ENCODE results near the gene TTYH3.
A peak's percentile ranks its signal among the peaks of the same experiment; 100 is the strongest.
"Not testable (repeated sequence)": the region's sequence is repeated elsewhere in the genome, so short reads cannot be mapped to it uniquely, and the experiment has no call there.

The TTYH3 gene

DNA sequence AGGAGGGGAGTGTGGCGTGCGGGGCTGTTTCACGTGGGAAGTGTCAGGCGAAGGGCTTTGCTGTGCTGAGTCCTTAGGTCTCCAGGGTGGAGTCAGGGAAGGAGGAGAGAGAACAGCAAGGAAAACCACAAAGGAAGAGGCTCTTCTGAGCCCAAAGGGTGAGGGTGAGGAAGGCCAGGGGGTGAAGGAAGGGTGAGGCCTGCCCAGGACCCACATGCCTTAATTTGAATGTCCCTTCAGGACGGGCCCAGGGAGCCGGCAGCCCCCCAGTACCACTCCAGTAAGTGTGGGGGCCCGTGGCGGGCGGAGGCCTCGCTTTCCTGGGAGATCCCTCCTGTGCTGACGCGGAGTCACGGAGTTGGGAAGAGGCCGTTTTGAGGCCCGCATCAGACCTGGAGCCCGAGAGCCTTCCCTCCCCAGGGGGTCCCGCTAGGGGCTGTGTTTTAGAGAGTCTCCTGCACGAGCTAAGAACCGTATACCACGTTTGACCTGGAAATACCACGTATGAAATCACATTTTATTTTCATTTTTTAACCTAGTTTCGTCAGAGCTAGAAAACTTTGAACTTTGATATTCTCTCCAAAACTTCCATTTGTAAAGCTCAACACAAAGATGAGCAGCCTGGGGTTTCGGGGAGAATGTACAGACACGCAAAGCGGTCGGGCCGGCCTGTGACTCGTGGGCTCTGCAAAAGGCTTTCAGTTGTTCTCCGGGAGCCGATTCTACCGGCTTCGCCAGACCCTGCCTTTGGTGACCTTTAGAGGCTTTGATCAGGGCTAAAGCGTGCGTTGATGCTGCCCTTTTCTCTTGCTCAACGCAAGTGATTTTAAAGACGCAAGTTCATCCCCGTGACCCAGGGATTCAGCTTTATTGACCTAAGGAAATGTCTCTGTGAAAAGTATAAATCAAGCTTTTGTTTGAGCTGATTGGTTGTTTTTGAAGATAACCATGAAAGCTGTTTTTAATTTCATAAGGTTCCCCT is 23.6 kb upstream of the TTYH3 start:
- no peaks in the 10 kb centered on the region for H3K36me3 Mint-ChIP-seq (ENCODE audit: low read depth)
- no peak overlapping the region for H3K27ac Mint-ChIP-seq
- no peak for DNase-seq (ENCODE audit: low spot score)
- no peaks in the 10 kb centered on the region for H3K9me3 Mint-ChIP-seq
- H3K27me3 Mint-ChIP-seq (ENCODE audit: low read depth): no peaks in the 10 kb centered on the region
- H3K4me3 Mint-ChIP-seq: no peak overlapping the region
- peaks cover 3% of the 10 kb centered on the region for H3K4me1 Mint-ChIP-seq (ENCODE audit: low read depth)

DNA sequence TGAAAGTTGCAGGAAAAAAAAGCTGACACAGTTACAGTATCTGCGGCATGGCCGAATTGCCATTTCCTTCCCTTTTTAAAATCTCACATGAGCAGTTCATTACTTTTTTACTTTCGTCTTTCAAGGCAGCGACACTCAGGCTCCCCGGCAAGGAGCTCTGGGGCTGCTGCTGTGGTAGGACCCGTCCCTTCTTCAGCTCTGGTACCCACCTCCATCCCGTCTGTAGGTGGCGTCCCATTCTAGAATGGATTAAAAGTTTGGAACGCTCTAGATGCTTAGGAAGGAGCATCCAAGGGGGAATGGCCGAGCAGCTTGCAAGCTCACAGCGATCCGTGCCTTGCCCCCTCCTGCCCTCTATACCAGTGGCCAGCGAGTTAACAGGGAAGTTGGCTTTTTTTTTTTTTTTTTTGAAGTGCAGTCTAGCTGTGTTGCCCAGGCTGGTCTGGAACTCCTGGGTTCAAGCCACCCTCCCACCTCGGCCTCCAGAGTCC is 22.8 kb upstream of the TTYH3 start:
- no peak overlapping the region for H3K27ac Mint-ChIP-seq
- H3K4me3 Mint-ChIP-seq: no peak overlapping the region
- H3K36me3 Mint-ChIP-seq (ENCODE audit: low read depth): no peaks in the 10 kb centered on the region
- DNase-seq (ENCODE audit: low spot score): no peak
- H3K27me3 Mint-ChIP-seq (ENCODE audit: low read depth): no peaks in the 10 kb centered on the region
- H3K9me3 Mint-ChIP-seq: no peaks in the 10 kb centered on the region
- peaks cover 3% of the 10 kb centered on the region for H3K4me1 Mint-ChIP-seq (ENCODE audit: low read depth)

DNA sequence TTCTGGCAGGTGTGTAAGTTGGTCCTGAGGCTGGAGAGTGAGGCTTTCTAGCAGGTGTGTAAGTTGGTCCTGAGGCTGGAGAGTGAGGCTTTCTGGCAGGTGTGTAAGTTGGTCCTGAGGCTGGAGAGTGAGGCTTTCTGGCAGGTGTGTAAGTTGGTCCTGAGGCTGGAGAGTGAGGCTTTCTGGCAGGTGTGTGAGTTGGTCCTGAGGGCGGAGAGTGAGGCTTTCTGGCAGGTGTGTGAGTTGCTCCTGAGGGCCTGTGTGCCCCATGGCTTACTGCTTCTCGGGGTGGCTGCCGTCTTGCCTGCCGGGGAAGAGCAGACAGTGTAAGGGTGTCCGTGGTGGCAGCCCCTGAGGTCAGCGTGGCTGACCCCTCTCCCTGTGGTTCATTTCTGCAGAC is 22.1 kb upstream of the TTYH3 start:
- not testable (repeated sequence) for H3K4me1 Mint-ChIP-seq (ENCODE audit: low read depth); DNase-seq (ENCODE audit: low spot score); H3K4me3 Mint-ChIP-seq; H3K36me3 Mint-ChIP-seq (ENCODE audit: low read depth); H3K9me3 Mint-ChIP-seq; H3K27me3 Mint-ChIP-seq (ENCODE audit: low read depth); H3K27ac Mint-ChIP-seq

DNA sequence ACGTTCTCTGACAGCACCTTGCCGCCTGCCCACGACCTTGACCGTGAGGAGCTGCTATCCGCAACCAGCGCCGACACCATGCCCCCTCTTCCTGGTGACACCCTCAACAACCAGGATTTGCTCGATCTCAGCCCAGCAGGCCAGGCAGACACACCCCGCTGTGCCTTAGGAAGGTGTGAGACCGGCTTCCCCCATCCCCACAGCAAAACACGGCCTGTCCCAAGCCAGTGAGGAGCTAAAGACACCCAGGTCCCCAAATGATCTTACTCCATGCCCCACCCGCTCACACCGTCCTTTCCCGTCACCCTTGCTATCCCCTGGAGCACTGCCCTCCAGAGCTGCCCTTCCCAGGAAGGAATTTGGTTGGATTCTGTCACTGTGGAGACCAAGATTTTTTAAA is 21.3 kb upstream of the TTYH3 start:
- no peak for DNase-seq (ENCODE audit: low spot score)
- Mint-ChIP-seq H3K9me3 (no peaks in the 10 kb centered on the region), H3K27ac (no peak overlapping the region), H3K27me3 (ENCODE audit: low read depth) (no peaks in the 10 kb centered on the region), H3K4me3 (no peak overlapping the region), H3K4me1 (ENCODE audit: low read depth) (peaks cover 3% of the 10 kb centered on the region), H3K36me3 (ENCODE audit: low read depth) (no peaks in the 10 kb centered on the region)

DNA sequence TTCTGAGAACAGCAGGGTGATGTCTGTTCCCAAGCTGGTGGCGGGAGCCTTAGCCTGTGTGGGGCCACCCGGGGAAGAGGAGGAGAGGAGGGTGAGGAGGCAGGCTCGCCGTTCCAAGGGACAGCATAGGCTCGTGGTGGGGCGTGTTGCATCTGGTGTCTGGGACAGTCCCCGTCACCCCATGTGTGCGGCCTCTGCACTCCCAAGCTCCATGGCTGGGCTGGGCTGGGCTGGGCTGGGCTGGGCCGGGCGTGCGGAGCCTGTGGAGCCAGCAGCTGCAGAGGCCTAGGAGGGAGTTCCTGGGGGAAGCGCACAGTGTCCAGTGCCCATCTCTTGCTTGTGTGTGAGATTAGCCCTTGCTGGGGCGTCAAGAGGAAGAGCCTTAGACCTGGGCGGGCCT is 20.9 kb upstream of the TTYH3 start:
- H3K36me3 Mint-ChIP-seq (ENCODE audit: low read depth): no peaks in the 10 kb centered on the region
- no peak overlapping the region for H3K4me3 Mint-ChIP-seq
- peaks cover 3% of the 10 kb centered on the region for H3K4me1 Mint-ChIP-seq (ENCODE audit: low read depth)
- no peaks in the 10 kb centered on the region for H3K9me3 Mint-ChIP-seq
- H3K27me3 Mint-ChIP-seq (ENCODE audit: low read depth): no peaks in the 10 kb centered on the region
- DNase-seq (ENCODE audit: low spot score): no peak
- H3K27ac Mint-ChIP-seq: peak overlapping the region; percentile 61

DNA sequence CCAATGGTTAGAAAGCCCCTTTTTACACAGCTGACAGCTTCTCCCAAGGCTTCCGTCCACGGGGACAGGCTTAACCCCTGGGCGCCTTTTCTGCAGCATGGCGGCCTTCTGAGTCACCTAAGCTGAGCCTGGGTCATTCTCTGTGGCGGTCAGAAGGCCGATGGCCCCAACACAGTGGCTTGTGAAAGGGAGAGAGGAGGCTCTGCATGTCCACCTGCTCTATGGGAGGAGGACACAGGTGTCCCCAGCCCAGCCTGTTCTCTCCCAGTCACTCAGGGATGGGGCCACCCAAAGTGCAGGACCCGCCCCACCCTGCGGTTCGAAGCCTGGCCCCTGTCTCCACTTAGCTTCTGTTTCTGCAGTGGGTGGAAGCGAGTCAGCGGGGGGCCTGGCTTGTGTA is 20.4 kb upstream of the TTYH3 start:
- Mint-ChIP-seq H3K36me3 (ENCODE audit: low read depth) (no peaks in the 10 kb centered on the region), H3K4me3 (no peak overlapping the region)

DNA sequence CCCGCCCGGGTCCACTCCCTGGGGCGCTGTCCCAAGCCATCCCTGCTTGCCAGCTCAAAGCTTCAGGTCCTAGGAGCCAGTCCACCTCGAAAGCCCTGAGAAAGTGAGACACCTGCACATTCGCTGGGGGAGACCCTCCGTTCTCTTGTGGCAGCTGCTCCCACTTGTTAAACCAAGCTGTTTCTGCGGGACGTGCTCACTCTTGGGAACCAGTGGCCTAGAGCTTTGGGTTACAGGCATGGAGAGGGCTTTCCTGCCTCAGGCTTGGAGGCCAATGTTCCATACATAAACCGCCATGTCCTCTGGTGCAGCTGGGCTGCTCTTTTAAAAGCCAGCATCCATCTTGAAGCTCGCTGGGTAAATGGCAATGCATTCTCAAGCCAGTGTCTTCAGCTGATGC is 19.9 kb upstream of the TTYH3 start:
- Mint-ChIP-seq H3K4me3 (no peak overlapping the region), H3K9me3 (no peaks in the 10 kb centered on the region), H3K4me1 (ENCODE audit: low read depth) (peaks cover 3% of the 10 kb centered on the region), H3K27ac (no peak overlapping the region), H3K27me3 (ENCODE audit: low read depth) (no peaks in the 10 kb centered on the region), H3K36me3 (ENCODE audit: low read depth) (no peaks in the 10 kb centered on the region)
- no peak for DNase-seq (ENCODE audit: low spot score)

More for the DNA sequence above, 20.4 kb upstream of the TTYH3 start:
- Mint-ChIP-seq H3K27me3 (ENCODE audit: low read depth) (no peaks in the 10 kb centered on the region), H3K4me1 (ENCODE audit: low read depth) (peaks cover 3% of the 10 kb centered on the region), H3K9me3 (no peaks in the 10 kb centered on the region), H3K27ac (no peak overlapping the region)
- DNase-seq (ENCODE audit: low spot score): no peak

DNA sequence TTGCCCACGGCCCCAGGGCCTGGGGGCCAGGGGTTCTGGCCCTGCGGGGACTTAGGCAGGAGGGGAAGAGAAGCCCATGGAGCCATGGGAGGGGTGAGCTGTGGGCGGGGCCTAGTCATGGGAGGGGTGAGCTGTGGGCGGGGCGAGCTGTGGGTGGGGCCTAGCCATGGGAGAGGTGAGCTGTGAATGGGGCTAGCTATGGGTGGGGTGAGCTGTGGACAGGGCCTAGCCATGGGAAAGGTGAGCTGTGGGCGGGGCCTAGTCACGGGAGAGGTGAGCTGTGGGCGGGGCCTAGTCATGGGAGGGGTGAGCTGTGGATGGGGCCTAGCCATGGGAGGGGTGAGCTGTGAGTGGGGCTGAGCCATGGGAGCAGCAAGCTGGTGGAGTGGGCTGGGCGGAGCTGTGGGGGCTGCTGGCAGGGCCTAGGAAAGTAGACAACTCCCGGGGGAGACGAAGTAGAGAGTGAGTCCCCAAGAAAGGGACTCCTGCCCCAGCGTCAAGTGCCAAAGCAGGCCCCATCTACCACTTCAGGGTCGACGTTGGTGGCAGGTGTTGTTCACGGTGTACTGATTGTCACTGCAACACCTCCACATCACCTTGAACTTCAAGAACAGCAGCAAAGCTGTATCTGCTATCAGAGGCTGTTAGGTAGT is 19.2 kb upstream of the TTYH3 start:
- Mint-ChIP-seq H3K9me3 (no peaks in the 10 kb centered on the region), H3K36me3 (ENCODE audit: low read depth) (no peaks in the 10 kb centered on the region), H3K27me3 (ENCODE audit: low read depth) (no peaks in the 10 kb centered on the region), H3K27ac (no peak overlapping the region), H3K4me1 (ENCODE audit: low read depth) (peaks cover 3% of the 10 kb centered on the region), H3K4me3 (no peak overlapping the region)
- no peak for DNase-seq (ENCODE audit: low spot score)

DNA sequence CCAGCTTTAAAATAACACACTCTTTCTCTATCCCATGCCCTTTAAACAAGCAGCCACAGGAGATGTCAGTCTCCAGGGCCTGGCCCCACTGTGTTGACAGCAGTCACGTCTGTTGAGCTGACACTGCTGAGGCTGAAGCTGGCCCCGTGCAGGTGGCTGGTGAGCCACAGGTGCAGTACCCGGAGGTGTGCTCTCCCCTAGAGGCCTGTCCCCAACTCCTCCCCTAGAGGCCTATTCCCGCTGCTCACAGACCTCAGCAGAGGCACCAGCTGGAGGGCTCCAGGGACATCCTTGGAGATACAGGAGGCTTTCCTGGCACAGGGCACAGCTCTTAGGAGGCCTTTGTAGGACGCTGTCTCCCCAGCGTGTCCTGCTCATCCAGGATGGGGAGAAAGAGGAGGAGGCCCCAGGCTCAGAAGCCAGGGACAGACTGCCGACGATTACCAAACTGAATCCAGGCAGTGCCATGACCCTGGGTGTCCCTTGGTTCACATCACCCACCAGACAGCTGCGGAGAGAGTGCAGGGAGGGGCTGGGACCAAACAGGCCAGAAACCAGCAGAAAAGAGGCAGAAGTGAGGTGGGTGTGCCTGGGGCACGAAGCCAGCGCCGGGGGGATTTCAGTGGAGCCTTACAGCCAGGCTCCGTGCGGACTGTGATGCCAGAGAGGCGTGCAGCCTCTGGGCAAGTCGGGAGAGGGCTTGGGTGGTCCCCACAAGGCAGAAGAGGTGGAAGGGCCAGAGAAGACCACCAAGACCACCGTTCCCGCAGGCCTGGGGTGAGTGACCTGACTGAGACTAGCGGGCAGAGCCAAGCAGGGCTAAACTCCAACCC is 18.5 kb upstream of the TTYH3 start:
- no peak for DNase-seq (ENCODE audit: low spot score)
- Mint-ChIP-seq H3K36me3 (ENCODE audit: low read depth) (no peaks in the 10 kb centered on the region), H3K4me3 (no peak overlapping the region), H3K4me1 (ENCODE audit: low read depth) (peaks cover 3% of the 10 kb centered on the region), H3K27me3 (ENCODE audit: low read depth) (peaks cover 5% of the 10 kb centered on the region), H3K9me3 (no peaks in the 10 kb centered on the region), H3K27ac (no peak overlapping the region)

DNA sequence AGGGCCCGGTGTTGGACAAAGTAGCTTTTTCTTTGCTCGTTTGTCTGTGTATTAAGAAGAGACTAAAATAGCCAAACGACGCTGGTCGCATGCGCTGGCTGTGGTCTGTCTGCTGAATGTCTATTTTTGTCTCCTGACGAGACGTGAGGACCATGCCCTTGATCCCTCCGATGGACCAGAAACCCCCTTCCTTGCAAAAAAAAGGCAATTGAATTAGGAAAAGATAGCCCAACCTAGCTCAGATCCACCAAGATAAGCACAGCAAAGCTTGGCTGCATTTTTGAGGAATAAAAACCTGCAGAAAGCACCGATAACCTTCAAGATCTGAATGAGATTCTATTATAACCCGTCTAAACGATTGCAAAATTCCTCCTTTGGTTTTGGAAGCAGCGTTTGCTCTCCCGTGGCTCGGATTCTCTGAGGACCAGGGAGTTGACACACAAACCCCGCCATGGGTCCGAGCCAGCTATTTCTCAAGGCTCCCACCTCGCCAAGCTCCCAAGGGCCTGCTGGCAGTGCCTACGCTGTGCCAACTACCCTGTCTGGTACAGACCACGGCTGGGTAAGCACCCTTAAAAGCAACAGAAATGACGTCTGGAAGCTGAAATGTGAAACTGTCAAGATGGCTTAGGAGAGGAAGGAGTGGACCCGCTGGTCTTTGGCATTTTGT is 17.7 kb upstream of the TTYH3 start:
- H3K27ac Mint-ChIP-seq: no peak overlapping the region
- no peaks in the 10 kb centered on the region for H3K36me3 Mint-ChIP-seq (ENCODE audit: low read depth)
- DNase-seq (ENCODE audit: low spot score): no peak
- peaks cover 5% of the 10 kb centered on the region for H3K27me3 Mint-ChIP-seq (ENCODE audit: low read depth)
- no peaks in the 10 kb centered on the region for H3K9me3 Mint-ChIP-seq
- H3K4me1 Mint-ChIP-seq (ENCODE audit: low read depth): peaks cover under 1% of the 10 kb centered on the region
- no peak overlapping the region for H3K4me3 Mint-ChIP-seq

DNA sequence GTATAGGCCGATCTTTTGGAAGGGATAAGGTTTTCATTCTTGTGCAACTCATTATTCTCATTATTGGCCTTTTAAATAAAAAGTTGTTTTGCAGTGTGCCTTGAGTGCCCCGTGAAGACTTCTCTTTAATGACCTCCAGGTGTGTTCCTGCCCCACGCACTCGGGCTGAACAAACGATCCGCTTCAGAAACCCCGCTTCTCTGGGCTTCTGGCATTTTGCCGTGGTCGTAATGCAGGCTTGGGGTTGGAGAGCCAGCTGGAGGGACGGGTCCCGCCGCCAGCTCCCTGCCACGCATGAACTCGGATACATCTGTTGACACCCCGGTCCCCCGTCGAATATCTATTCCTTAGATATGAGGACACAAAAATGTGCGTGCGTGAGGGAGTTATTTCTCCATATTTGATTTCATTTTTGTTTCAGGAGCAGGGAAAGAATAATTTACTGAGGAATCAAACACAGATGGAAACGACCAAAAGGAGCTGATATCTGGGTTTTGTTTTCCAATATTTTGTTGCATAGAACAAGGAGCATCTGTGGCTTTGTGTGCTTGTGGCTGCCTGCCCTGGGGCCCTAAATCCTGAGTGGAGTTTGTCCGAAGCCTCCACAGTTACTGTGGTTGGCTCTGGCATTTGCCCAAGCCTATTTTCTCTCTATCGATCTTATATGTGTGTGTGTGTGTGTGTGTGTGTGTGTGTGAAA is 17.0 kb upstream of the TTYH3 start:
- DNase-seq (ENCODE audit: low spot score): no peak
- no peak overlapping the region for H3K4me3 Mint-ChIP-seq
- no peak overlapping the region for H3K27ac Mint-ChIP-seq
- H3K27me3 Mint-ChIP-seq (ENCODE audit: low read depth): peaks cover 5% of the 10 kb centered on the region
- no peaks in the 10 kb centered on the region for H3K9me3 Mint-ChIP-seq
- no peaks in the 10 kb centered on the region for H3K4me1 Mint-ChIP-seq (ENCODE audit: low read depth)
- H3K36me3 Mint-ChIP-seq (ENCODE audit: low read depth): no peaks in the 10 kb centered on the region

DNA sequence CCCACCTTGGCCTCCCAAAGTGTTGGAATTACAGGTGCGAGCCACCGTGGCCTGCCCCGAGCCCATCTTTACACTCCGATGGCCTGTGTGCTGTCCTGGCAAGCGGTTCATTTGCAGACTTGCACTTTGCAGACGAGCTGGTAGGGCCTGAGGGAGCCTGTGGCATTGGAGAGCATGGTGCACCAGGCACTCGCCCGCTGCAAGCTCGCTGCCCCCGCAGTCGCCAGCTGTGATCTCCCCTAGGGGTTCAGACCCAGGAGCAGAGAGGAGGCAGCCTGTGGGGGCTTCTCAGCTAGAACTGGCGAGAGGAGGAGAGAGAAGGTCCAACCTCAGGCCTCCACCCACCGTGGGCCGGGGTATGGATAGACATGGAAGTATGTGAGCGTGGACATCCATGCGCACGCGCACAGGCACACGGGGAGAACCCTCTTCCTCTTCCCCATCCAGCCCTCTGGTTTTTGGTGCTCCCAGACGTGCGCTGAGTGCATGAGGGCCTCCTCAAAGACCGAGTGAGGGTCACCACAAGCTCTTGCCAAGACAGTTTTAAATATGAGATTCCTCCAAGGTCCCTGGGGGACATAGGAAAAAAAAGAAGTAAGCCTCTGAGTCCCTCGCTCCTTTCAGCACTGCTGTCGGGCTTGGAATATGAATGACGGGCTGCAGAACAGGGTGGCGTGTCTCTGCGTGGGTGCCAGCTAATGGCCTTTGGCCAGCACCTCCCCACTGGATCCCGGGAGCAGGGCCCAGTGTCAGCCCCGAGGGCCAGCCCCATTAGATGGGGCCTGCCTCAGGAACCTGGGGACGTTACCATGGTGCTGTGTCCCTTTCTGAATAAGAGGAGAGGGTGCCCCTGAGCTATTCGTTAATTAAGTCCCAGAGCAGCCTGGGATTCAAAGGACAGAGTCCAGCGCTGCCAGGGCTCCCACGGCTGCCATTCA is 15.1 kb upstream of the TTYH3 start:
- Mint-ChIP-seq H3K27me3 (ENCODE audit: low read depth) (peaks cover 5% of the 10 kb centered on the region), H3K27ac (no peak overlapping the region), H3K4me1 (ENCODE audit: low read depth) (no peaks in the 10 kb centered on the region), H3K9me3 (no peaks in the 10 kb centered on the region), H3K36me3 (ENCODE audit: low read depth) (no peaks in the 10 kb centered on the region), H3K4me3 (no peak overlapping the region)
- DNase-seq (ENCODE audit: low spot score): no peak
